GM19467 (cell line): Measurements from ENCODE around the gene MYRIP.
"Not testable (repeated sequence)": the region's sequence is repeated elsewhere in the genome, so short reads cannot be mapped to it uniquely, and the experiment has no call there.

Source experiments
- ATAC-seq: cut with Tn5 transposase; IDR thresholded peaks from one replicate; pipeline ENCODE4 v1.9.1; 2021; ENCODE audit warnings: mild to moderate bottlenecking, moderate library complexity; ENCODE audit not compliant: unreplicated experiment

Gene MYRIP

DNA sequence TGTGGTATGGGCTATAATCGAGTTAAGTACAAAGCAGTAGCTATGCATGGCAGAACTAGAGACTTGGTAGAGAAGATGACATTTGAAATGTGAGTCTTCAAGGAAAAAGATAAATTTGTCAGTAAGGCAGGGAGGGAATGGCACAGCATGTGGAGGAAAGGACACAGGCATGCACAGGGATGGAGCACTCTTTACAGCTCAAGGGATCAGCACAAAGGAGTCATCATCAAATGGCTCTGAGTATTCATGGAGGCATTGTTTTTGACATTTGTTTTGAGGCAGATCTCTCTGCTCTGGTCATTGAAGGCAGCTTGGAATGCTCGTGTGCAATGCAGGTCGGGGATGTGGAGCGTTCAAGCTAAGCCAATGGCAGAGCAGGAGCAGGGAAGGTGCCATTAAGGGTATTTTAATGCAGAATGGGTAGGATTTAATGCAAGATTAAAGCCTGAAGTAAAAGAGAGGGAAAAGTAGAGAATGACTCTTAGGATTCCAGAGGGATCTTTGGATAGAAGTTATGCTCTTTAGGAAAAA, 213.0 kb downstream of the MYRIP start:
- no peak for ATAC-seq

DNA sequence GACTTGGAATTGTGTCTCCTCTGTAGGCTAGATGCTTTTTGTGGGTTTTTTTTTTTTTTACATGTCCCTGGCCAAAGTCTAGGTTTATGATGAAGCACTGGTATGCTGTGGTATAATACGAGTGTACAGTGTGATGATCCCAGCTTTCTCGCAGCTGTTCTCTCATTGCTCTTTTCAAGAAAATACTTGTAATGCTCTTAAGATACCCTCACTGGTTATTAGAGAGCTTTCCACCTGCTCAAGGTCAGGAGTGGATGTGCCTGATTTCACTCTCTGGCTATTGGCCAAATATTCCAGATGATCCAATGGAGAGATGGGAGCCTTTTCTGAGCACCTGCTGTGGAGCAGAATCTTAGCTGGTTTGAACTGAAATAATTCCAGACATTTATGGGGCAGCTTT, 215.1 kb downstream of the MYRIP start:
- no peak for ATAC-seq

DNA sequence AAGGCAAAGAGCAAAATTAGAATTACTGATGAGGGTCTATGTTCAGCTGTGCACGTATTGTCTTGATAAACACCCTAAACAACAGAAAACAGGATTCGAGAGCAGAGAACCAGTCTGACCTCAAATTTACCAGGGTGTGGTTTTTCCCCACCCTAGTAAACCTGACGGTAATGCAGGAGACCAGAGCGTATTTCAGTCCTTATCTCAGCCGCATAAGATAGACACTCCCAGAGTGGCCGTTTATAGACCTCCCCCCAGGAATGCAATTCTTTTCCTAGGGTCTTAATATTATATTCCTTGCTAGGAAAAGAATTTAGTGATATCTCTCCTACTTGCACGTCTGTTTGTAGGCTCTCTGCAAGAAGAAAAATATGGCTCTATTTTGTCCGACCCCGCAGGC, 216.5 kb downstream of the MYRIP start:
- not testable (repeated sequence) for ATAC-seq

DNA sequence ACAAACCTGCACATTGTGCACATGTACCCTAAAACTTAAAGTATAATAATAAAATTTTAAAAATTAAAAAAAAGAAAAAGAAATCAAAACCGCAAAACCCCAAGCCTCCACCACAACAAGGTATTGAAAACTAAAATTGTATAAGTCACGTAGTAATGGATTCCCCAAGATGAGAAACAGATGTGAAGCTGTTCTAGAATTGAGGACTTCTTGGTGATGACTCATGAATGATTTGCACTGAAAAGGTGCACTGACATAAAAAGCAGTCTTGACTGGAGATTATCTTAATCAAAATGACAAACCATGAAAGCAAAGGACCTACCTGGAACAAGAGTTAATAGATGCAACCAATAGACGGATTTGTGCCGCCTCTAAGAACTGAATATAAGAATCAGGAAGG, 225.8 kb downstream of the MYRIP start:
- ATAC-seq = no peak

DNA sequence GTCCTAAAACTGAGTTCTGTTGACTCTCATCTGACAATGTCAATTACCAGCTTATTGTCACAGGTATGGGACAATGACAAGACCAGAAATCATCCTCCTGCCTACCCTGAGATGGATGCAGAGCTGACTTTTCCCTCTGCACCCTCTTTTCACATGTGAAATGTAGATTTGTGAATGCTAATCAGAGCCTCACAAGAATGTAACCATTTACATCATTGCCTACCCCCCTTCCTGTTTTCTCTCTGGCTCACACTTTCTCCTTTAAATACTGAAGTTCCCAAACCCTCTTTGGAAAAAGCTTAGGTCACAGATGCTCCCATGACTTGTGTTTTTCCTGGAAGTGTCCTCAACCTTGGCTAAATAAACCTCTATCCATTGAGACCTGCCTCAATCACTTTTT, 228.2 kb downstream of the MYRIP start:
- no peak for ATAC-seq

DNA sequence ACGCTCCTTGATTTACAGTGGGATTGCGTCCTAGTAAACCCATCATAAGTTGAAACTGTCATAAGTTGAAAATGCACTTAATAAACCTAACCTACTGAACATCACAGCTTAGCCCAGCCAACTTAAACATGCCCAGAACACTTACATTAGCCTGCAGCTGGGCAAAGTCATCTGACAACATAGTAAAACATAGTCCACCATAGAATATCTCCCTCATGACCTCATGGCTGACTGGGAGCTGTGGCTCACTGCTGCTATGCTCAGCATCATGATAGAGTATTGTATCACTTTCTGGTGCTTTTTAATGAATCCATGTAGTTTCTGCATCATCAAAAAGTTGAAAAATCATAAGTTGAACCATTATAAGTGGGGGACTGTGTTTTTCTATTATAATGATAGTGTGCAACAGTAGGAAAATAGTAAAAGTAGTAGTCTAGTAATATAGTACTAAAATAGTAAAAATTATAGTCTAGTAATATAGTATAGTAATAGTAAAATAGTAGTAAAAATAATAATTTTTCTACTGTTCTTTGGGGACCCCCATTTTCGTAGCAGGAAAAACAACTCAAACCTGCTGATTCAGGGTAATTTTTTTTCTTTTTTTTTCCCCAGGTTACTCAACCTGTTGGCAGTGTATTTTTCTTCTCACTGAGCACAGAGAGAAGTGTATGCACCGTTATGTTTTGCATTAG, 233.5 kb downstream of the MYRIP start:
- ATAC-seq = no peak

DNA sequence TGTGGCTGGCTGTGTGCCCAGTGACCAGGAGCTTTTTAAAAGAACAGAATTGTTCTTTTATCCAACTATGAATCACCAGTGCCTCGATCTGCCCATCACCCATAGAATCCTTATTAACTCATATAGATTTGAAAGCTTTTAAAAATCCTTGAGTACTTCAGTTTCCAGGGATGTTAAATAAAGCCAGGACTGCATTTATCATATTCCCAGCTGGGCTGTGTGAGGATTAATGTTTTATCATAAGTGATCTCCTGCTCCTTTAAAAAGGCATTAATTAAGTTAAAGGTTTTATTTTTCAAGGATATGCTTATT, 234.0 kb downstream of the MYRIP start:
- no peak for ATAC-seq

DNA sequence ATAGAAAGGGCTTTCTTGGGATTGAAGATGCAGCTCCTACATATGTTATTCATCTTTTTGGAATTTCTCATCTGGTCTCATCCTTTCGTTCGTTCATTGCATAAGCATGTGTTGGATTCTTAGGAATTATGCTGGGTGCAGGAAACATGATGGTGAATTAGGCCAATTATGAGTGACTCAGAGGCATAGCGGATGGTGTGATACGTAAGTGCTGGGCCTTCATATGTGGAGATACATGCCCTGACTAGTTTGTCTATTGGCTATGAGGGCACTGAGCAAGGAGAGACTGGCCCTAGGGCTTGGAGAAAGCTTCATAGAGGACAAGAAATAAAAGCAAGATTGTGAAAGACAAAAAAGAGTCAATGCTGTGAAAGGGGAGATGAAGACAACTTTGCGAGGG, 235.1 kb downstream of the MYRIP start:
- no peak for ATAC-seq

DNA sequence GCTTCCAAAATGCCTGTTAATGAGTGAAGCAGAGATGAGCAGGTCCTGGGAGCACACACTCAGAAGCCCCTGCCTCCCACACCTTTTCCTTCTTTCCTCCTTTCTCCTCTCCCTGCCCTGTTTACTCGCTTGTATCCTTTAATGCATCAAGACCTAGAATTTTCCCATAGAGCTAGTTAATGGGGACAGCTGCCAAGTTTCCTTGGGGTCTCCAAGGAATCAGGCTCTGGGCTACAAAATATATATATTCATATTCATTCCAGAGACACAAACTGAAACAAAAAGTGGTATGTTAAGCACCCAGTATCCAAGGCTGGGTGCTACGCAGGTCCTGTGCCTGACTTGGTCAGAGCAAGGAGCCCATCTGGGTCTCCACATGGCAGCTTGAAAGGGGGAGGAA, 235.6 kb downstream of the MYRIP start:
- no peak for ATAC-seq

DNA sequence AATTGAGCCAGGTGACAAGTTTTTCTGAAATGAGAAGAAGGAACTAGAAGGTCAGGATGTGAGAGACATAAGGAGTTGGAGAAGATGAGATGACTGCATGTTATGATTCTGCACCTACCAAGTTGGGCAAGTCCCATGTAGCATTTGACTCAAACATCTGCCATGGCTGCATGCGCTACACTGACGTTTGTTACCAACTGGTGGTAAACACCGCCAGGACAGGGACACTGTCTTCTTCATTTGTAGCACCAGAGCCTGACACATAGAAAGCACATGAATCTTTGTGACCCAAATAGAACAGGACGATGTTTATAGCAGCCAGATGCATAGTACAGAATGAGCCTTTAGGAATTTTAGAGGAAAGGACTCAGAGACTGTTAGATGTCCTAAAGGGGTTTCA, 236.7 kb downstream of the MYRIP start:
- no peak for ATAC-seq

DNA sequence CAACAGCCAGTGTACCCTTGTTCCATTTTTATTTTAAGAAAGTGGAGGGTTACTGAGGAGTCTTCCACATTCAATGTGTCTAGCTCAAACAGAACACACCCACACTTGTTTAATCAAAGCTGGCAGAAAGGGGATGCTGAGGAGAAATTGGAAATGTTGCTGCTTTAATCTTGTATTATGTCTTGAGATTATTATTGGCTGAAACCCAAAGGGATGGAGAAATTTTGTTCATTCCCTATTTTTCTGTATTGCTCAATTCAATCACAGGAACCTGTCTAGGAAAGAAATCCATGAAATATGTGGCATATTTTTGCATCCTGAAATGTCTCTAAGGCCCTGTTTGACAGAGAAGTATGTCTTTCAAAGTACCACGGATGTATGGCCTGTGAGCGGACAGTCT, 238.0 kb downstream of the MYRIP start:
- no peak for ATAC-seq

DNA sequence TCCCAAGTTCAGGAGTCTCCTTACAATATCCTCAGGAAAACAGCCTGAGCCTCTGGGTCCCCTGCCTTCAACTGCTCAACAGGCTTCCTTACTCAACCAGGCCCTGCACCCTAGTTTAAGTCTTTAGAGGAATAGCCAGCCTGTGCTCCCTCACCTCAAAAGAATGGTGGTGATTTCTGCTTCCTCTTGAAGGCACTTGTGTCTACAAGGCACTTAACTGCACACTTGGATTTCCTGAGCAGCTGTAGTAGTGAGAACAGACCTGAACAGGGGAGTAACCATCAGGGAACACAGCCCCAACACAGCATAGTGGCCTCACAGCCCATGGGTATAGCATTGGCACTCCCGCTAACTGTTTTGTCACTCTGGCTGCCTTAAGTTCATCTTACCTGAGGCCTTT, 244.3 kb downstream of the MYRIP start:
- ATAC-seq = no peak

DNA sequence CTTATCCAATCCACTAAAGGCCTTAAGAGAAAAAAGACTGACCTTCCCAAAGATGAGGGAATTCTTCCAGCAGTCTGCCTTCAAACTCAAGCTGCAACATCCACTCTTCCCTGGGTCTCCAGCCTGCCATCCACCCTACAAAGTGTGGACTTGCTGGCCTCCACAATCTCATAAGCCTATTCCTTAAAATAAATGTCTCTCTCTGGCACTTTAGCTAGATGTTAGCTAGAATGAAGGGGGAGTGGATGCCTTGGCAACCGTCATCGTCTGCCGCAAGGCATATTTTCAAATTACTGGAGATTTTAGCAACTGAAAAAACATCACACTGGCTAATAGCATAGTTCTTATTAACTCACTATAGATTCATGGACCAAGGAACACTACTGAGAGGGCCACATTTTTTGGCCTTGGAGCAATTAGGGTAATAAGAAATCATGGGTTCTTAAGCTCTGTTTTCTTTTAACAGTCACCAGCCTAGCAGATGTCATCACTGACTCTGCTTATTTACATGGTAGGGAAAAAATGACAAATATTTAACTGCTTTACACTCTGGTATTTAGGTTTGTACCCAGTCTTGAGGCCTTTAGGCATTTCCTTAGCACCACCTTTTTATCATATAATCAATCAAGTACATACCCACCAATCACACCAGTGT, 245.3 kb downstream of the MYRIP start:
- ATAC-seq = no peak

DNA sequence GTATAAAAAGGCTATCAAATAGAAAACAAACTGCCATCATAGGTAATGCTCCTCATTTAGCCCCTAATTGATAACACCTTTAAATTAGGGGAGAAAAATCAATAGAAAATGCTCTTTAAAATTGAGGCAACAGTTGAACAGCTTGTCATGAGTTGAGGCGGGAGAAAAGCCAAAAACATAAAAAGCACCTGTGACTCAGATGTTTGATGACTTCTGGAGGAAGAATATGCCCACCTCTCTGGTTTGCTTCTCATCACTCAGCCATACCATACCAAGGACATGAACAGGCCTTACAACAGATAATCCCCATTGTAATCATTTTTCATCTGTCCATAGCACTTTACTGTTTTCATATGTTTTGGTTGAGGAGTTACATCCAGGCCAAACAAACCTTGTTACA, 246.0 kb downstream of the MYRIP start:
- ATAC-seq = no peak

DNA sequence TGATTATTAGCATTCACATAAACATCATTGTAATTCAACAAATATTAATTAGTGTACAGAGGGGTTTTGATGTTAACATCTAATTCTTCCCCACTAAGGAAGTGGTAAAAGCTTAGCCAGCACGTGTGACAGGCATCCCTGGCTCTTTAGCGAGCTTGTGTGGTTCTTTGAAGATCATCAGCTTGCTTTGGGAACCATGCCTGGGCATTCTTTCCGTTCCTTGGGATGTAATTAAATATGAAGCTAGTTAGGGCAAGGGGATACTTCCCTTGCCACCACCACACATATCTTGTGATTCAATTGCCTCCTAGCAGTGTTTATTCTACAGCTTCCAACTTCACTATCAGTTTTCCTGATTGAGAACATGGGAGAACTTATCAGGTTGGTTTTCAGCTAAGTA, 246.5 kb downstream of the MYRIP start:
- no peak for ATAC-seq

DNA sequence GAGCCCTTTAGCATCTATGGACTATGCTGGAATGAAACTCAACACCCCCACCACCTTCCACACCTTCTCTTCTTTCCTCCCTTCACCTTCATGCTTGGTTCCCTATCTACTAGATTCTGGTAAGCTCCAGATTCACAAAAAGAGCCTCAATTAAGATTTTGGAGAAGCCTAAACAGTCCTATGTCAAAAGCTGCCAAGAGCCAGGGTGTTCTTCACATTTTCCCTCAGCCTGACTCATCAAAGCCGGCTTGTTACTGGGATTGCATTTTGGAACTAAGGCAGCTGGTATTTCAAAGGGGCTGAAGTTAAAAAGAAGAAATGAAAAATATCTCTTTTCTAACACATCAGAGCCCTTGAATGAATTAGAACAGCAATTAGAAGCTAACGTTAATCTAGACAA, 247.7 kb downstream of the MYRIP start:
- no peak for ATAC-seq

DNA sequence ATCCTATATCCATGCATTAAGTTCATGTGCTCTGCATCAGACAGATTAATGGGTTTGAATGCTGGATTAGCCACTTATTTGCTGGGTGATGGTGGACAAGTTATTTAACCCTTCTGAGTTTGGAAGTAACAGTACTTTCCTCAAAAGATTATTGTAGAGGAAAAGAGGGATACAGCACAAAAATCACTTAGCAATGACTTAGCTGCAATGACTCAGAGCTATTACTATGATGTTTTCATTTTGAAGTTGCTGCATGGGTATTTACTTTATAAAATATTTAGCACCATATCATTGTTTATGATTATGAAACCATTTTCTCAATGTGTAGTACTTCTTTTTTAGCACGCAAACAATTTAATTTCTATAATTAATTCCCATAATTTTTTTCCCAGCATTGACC, 248.4 kb downstream of the MYRIP start:
- no peak for ATAC-seq

DNA sequence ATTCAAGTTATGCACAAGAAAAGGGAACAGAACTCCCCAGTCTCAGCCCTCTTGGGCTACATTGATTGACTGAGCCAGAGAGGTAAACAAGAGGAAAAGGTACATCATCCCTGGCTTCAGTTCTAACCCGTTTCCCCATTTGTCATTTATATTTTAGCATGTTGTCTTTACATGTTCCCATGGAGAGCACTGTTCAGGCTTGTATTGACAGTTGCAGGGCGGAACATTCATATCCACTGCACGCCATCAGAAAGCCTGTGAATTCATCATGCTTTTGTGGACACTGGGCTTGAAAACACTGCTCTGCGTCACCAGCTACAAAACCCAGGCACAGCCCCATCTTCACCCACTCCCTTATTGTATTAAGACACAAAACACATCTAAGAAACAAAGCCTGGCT, 259.2 kb downstream of the MYRIP start:
- no peak for ATAC-seq

DNA sequence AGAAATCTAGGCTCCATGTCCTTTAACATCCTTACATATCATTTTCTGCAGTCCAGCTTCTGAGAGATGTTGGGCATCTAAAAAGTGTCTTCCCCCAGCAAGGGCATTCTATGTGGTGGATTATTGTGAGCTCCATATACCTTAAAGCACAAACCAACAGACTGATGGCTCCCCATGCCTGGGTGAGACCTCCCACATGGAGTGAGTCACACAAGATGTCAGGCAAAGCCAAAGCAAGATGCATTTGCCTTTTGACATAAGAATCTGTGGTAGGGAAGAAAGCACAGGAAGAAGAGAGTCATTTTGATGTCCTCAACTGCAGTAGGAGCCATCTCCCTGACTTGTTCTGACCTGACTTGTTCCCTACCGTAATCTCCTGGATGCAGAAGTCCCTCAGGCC, 261.4 kb downstream of the MYRIP start:
- ATAC-seq = no peak

DNA sequence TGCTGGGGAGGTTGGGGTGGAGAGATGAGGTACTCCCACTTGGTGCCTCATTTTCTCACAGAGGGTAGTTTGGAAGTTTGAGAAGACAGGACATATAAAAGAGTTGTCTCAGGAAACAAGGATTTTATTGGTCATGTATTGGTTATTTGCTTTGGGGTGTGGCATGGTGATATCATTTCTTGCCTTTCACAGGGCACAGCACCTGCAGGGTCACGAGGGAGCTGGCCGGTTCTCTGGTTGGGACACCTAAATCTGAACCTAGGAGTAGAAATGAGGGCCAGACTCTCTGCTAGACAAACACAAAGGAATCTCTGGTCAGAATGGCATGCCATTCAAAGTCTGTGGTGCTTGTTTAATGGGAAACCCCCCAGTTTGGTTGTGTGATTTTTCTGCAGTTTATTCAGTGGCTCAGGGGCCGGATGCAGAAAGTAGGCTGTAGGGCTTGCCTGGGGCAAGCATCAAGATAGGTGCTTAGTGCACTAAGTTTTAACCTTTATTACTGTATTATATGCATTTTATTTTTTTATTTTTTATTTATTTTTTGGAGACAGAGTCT, 262.4 kb downstream of the MYRIP start:
- ATAC-seq = no peak

DNA sequence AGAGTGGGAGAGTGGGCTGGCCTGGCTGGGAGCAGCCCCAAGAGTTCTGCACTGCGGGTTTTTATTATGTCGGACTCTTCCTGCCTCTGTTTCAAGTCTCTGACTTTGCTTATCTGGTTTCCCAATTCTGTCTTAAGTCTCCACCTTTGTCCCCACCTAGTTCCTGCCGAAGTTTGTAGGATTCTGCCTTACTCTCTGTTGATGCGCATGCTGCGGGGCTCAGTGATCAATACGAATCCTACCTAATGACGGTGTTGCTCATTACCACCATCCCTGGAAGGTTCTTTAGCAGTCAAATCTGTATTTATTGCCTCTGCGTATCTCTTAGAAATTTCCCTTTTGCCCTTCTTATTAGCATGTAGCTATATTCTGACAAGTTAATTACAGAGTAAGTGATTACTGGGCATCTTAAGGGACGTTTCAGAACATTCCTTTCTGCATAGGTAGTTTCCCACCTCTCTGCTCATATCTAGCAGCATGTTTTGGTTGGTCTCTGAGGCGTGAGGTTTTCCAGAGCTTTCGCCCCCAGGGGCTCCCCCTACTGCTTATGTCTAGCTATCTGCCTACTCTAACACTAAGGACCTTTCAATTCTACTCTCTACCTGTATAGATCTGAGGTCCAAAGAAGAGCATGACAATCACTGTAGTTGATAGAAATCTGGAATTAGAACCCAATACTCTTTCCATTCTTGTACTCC, 264.1 kb downstream of the MYRIP start:
- ATAC-seq = no peak

DNA sequence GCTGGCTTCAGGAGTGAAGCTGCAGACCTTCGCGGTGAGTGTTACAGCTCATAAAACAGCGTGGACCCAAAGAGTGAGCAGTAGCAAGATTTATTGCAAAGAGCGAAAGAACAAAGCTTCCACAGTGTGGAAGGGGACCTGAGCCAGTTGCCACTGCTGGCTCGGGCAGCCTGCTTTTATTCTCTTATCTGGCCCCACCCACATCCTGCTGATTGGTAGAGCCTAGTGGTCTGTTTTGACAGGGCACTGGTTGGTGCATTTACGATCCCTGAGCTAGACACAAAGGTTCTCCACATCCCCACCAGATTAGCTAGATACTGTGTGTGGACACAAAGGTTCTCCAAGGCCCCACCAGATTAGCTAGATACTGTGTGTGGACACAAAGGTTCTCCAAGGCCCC, 267.7 kb downstream of the MYRIP start:
- ATAC-seq = not testable (repeated sequence)
